HK-2 (cell line): ENCODE results near the gene TPSB2.
A peak's percentile ranks its signal among the peaks of the same experiment; 100 is the strongest.
"Not testable (repeated sequence)": the region's sequence is repeated elsewhere in the genome, so short reads cannot be mapped to it uniquely, and the experiment has no call there.

Source experiments
- DNase-seq: peaks from one replicate; pipeline ENCODE4 v3.0.0-alpha.2; 2018; ENCODE audit not compliant: unreplicated experiment

The TPSB2 gene

GRCh38 chr16:1240436-1240835 lies 10.5 kb upstream of the TPSB2 start, which contains the start of gene TPSAB1:
TPSAB1 (plus strand) TSS chr16:1240705; CDS start chr16:1240939, 234 bp downstream.
- DNase-seq, result not testable (repeated sequence)

GRCh38 chr16:1239575-1239974 lies 9.6 kb upstream of the TPSB2 start:
- DNase-seq, result not testable (repeated sequence)

DNA sequence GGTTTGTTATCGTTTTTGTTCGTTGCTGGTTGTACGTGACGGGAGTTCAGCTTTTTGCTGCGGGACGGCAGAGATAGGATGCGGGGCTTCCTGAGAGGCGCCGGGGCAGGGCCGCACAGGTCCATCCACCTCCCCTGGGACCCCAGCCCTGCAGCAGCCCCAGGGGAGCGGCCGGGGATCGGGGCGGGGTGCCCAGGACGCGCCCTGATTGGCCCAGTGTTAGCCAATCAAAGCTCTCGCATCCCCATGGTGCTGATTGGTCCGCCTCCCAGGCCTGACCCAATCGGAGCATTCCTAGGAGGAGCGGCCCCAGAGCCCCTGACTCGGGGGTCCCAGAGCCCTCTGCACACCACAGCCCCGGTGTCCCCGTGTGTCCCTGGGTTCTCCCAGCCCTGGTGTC lies 8.9 kb upstream of the TPSB2 start:
- not testable (repeated sequence) for DNase-seq

GRCh38 chr16:1237990-1238389 lies 8.0 kb upstream of the TPSB2 start:
- no peak for DNase-seq

- DNase-seq, result not testable (repeated sequence)
These were observed 6.7 kb upstream of the TPSB2 start for GRCh38 chr16:1236659-1237058.

GRCh38 chr16:1232049-1232748 lies 2.2 kb upstream of the TPSB2 start:
- not testable (repeated sequence) for DNase-seq

DNA sequence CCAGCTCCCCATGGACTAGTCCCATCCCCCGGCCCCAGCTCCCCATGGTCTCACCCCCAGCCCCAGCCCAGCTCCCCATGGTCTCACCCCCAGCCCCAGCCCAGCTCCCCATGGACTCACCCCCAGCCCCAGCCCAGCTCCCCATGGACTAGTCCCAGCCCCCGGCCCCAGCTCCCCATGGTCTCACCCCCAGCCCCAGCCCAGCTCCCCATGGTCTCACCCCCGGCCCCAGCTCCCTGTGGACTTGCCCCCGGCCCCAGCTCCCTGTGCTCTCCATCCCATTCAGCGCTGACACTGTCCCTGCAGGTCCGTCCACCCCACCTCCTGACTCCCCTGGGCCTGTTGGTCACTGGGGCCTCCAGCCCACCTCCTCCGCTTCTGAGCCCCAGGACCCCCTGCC lies 1.3 kb upstream of the TPSB2 start:
- DNase-seq, result not testable (repeated sequence)

GRCh38 chr16:1230471-1231212 lies 658 bp upstream of the TPSB2 start:
- DNase-seq, result not testable (repeated sequence)

GRCh38 chr16:1229476-1229875 lies 508 bp downstream of the TPSB2 start:
- not testable (repeated sequence) for DNase-seq

- DNase-seq, result not testable (repeated sequence)
These were observed 1.8 kb downstream of the TPSB2 start for GRCh38 chr16:1228227-1228626.

- not testable (repeated sequence) for DNase-seq
These were observed 3.3 kb downstream of the TPSB2 start for GRCh38 chr16:1226692-1227091.

- peak; percentile 60 for DNase-seq
These were observed 4.2 kb downstream of the TPSB2 start for GRCh38 chr16:1225728-1226311.

DNA sequence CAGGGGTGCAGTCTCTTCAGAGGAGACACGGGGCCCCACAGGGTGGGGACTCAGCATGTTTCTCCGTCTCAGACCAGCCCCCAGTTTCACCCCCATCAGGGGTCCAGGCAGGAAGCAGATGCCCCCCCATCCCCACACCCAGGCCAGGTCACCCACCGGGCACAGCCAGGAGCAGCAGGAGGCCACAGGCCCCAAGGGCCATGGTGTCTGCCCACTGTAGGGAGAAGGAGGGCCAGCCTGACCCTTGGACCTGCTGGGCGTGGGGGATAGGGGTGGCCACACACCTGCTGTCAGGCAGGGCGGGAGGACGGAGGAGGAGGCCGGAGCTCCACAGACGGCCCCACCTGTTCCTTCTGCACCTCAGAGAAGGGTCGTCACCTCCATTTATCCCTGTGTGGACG lies 4.9 kb downstream of the TPSB2 start, which contains the start of gene TPSG1:
TPSG1 (minus strand) TSS at position 218 of the 401 bp plus-strand sequence; CDS start at position 202, 16 bp downstream.
- DNase-seq, result no peak

GRCh38 chr16:1224558-1224957 lies 5.4 kb downstream of the TPSB2 start:
- DNase-seq, result no peak

GRCh38 chr16:1223355-1224214 lies 6.4 kb downstream of the TPSB2 start:
- DNase-seq, result no peak

DNA sequence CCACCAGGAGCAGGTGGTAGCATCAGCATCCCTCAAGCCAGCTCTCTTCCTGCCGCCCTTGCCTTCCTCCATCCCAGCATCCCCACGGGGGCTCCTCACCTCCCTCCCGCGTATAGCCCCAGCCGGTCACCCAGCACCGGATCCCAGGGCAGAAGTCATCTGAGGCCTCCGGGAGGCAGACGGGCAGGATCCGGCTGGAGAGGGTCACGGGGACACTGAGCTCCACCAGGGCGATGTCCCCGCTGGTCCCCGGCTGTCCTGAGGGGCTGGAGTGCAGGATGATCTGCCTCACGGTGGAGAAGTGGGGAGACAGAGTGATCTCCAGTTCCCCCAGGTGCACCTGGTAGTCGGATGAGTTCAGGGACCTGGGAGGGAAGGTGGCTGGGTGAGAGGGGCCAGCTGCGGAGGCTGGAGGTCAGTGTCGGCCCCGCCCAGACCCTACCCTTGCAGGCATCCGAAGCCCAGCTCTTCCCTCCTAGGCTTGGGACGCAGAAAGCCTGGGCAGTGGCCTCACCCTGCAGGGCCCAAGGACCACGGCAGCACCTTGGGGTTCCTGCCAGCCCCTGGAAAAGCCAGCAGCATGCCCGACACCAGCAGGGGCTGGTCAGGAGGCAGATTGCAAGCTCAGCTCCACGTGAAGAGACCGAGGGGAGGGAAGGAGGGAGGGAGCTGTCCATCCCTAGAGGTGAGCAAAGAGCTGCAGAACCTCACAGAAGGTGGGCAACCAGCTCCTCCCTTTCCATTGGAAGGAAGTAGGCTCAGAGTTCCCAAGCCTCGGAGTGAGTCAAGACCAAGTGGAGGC lies 7.2 kb downstream of the TPSB2 start:
- no peak for DNase-seq

DNA sequence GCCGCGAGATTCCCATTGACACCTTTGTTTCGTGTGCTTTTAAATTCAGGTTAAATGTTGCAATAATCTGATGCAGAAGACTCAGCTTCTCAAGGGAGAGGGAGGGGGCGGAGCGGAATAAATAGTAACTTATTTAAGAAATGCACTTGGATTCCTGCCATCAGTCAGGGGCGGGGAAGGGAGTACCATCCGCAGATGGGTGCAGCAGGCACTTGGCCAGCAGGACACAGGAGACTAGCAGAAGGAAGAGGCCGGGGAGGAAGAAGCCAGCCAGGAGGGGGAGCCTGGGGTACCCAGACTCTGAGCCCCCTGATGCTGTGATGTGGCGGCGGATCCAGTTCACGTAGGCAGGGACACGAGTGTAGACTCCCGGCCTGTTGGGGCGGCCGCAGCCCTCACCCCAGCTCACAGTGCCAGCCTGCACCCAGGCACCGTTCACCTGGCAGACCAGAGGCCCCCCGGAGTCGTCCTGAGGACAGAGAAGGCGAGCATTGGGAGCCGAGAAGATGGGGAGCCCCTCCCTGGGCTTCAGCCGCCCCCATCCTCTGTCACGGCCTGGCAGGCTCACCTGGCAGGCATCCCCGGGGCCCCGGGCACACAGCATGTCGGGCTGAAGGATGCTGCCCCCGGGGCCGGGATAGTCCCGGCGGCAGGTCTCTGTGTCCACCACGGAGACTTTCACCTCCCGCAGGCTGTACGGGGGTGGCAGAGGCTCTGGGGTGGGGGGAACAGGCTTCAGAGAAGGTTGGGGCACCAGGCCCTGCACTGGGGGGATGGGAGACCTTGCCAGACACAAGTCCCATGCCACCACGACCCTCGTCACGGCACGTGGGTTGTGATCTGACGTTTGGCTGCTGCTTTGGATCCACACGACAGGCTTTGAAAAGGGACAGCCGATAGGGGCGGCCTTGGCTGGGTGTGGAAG lies 8.1 kb downstream of the TPSB2 start:
- no peak for DNase-seq

GRCh38 chr16:1220841-1221627 lies 8.9 kb downstream of the TPSB2 start:
- DNase-seq, result no peak
